ENCODE data around the gene MCEMP1.

GRCh38 chr19:7632340-7633203 is 44.3 kb upstream of the MCEMP1 start:
- TF ChIP-seq, protein P1, sequence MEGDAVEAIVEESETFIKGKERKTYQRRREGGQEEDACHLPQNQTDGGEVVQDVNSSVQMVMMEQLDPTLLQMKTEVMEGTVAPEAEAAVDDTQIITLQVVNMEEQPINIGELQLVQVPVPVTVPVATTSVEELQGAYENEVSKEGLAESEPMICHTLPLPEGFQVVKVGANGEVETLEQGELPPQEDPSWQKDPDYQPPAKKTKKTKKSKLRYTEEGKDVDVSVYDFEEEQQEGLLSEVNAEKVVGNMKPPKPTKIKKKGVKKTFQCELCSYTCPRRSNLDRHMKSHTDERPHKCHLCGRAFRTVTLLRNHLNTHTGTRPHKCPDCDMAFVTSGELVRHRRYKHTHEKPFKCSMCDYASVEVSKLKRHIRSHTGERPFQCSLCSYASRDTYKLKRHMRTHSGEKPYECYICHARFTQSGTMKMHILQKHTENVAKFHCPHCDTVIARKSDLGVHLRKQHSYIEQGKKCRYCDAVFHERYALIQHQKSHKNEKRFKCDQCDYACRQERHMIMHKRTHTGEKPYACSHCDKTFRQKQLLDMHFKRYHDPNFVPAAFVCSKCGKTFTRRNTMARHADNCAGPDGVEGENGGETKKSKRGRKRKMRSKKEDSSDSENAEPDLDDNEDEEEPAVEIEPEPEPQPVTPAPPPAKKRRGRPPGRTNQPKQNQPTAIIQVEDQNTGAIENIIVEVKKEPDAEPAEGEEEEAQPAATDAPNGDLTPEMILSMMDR (IDR thresholded peaks at IDR 0.05) = no peak
- TF ChIP-seq POLR2A (IDR thresholded peaks at IDR 0.05) (no peak), POLR2AphosphoS5 (IDR thresholded peaks at IDR 0.05) (no peak)

Measured in breast epithelium (tissue), 3 donors.